ENCODE measurements around the gene MARCHF9. TPM values are rescaled to one million over a fixed set of nuclear protein-coding genes. Genes with fewer than 3 reads are reported as not detected.

MARCHF9 gene
- total RNA-seq, 1 experiment from 2014 or later, result 21.8 TPM

DNA sequence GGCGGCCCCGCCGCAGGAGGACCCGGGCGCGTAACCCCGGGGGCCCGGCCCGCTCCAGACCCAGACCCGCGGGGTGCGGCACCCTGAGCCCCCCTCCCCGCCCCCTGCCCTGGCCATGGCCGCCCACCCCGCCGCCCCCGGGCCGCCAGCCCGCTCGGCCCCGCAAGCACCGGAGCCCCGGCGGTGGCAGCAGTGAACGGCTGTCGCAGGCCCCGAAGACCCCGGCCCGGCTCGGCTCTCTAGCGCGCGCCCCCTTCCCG, 221 bp downstream of the MARCHF9 start:
- TF ChIP-seq FOSL1 (IDR thresholded peaks at IDR 0.05; ENCODE audit: low read depth) (no peak), YY1 (IDR thresholded peaks at IDR 0.05; ENCODE audit: extremely low read depth, insufficient replicate concordance, low read depth, low read length) (no peak), RAD21 (IDR thresholded peaks at IDR 0.05; ENCODE audit: low read depth) (no peak), SIN3A (IDR thresholded peaks at IDR 0.05; ENCODE audit: low read depth) (no peak), POLR2A (IDR thresholded peaks at IDR 0.05; ENCODE audit: borderline replicate concordance, extremely low read depth, insufficient read depth, insufficient read length) (no peak), ELF1 (IDR thresholded peaks at IDR 0.05; ENCODE audit: borderline replicate concordance, low read depth) (no peak), SRF (IDR thresholded peaks at IDR 0.05; ENCODE audit: low read depth) (no peak), CBX3 (IDR thresholded peaks at IDR 0.05; ENCODE audit: low read depth) (no peak), ZNF274 (IDR thresholded peaks at IDR 0.05; ENCODE audit: low read depth, low read length) (no peak), SP1 (IDR thresholded peaks at IDR 0.05; ENCODE audit: low read depth) (no peak), CEBPB (IDR thresholded peaks at IDR 0.05; ENCODE audit: low read depth) (no peak)
- TF ChIP-seq, protein P1, sequence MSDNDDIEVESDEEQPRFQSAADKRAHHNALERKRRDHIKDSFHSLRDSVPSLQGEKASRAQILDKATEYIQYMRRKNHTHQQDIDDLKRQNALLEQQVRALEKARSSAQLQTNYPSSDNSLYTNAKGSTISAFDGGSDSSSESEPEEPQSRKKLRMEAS (IDR thresholded peaks at IDR 0.05), result no peak
- TF ChIP-seq, protein P2, sequence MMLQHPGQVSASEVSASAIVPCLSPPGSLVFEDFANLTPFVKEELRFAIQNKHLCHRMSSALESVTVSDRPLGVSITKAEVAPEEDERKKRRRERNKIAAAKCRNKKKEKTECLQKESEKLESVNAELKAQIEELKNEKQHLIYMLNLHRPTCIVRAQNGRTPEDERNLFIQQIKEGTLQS (IDR thresholded peaks at IDR 0.05), result no peak
- TF ChIP-seq, protein P3, sequence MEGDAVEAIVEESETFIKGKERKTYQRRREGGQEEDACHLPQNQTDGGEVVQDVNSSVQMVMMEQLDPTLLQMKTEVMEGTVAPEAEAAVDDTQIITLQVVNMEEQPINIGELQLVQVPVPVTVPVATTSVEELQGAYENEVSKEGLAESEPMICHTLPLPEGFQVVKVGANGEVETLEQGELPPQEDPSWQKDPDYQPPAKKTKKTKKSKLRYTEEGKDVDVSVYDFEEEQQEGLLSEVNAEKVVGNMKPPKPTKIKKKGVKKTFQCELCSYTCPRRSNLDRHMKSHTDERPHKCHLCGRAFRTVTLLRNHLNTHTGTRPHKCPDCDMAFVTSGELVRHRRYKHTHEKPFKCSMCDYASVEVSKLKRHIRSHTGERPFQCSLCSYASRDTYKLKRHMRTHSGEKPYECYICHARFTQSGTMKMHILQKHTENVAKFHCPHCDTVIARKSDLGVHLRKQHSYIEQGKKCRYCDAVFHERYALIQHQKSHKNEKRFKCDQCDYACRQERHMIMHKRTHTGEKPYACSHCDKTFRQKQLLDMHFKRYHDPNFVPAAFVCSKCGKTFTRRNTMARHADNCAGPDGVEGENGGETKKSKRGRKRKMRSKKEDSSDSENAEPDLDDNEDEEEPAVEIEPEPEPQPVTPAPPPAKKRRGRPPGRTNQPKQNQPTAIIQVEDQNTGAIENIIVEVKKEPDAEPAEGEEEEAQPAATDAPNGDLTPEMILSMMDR (IDR thresholded peaks at IDR 0.05 in 2 of 3, conservative IDR thresholded peaks at IDR 0.05 in 1 of 3; ENCODE audit: borderline replicate concordance in 1 of 3, insufficient read depth in 1 of 3, low read depth in 2 of 3, low read length in 2 of 3), result no peak
- TF ChIP-seq, protein P4, sequence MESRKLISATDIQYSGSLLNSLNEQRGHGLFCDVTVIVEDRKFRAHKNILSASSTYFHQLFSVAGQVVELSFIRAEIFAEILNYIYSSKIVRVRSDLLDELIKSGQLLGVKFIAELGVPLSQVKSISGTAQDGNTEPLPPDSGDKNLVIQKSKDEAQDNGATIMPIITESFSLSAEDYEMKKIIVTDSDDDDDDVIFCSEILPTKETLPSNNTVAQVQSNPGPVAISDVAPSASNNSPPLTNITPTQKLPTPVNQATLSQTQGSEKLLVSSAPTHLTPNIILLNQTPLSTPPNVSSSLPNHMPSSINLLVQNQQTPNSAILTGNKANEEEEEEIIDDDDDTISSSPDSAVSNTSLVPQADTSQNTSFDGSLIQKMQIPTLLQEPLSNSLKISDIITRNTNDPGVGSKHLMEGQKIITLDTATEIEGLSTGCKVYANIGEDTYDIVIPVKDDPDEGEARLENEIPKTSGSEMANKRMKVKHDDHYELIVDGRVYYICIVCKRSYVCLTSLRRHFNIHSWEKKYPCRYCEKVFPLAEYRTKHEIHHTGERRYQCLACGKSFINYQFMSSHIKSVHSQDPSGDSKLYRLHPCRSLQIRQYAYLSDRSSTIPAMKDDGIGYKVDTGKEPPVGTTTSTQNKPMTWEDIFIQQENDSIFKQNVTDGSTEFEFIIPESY (IDR thresholded peaks at IDR 0.05; ENCODE audit: extremely low read depth, insufficient replicate concordance, low read length), result no peak
- POLR2A ChIA-PET, result no interaction called here
- no TSS peak for BruUV-seq (replicated peaks)

More for the DNA sequence above, 221 bp downstream of the MARCHF9 start:
- no peaks in the 10 kb centered on the region for H4K20me1 ChIP-seq (ENCODE audit: insufficient read depth)
- intact Hi-C loops (cut with micrococcal nuclease), result no loop called here
- H3K9ac ChIP-seq (ENCODE audit: low read length), result peak overlapping the region; percentile 48; the same call in 1 of the 2 replicates
- DNase-seq (ENCODE audit: low read depth, low spot score), result no peak
- H3K9me3 ChIP-seq (ENCODE audit: control insufficient read depth in 1 of 2, insufficient read depth in 1 of 2, low read depth in 1 of 2, low read length in 2 of 2), result no peaks in the 10 kb centered on the region
- no peaks in the 10 kb centered on the region for H3K9me2 ChIP-seq (ENCODE audit: insufficient read depth)
- H3K4me2 ChIP-seq (ENCODE audit: low read length), result peak overlapping the region; percentile 93
- H3K4me1 ChIP-seq (ENCODE audit: control insufficient read depth in 1 of 2, insufficient read depth in 2 of 2, low read length in 2 of 2), result peaks cover 20 to 46% of the 10 kb centered on the region in 2 experiments
- peaks cover 5 to 11% of the 10 kb centered on the region in 2 experiments; a peak in 2 of 4 replicates for H3K36me3 ChIP-seq (ENCODE audit: control insufficient read depth in 1 of 2, insufficient read depth in 2 of 2, low read length in 2 of 2)
- no peak overlapping the region for H2AFZ ChIP-seq (ENCODE audit: low read depth, low read length, poor library complexity, severe bottlenecking)
- peak overlapping the region; percentile 59 to 64 for H3K4me3 ChIP-seq (replicated peaks in 1 of 2; ENCODE audit: low read depth in 1 of 2, low read length in 2 of 2)
- RAD21 ChIA-PET (ENCODE audit: low non-redundant PET in 1 of 2, low total read pairs in 2 of 2, uncharacterized antibody in 2 of 2, unreplicated experiment in 2 of 2), result no interaction called here
- H3K27ac ChIP-seq (ENCODE audit: low read depth, low read length), result no peak overlapping the region; the same call in 1 of the 2 replicates
- peaks cover 21% of the 10 kb centered on the region for H3K79me2 ChIP-seq (ENCODE audit: insufficient read depth, low read length)
- CTCF ChIA-PET, result interaction anchor here (2.3 kb wide), 1 partner anchor 11 kb away, joined by 51 read pairs; the partner anchor contains the start of gene CYP27B1
- H3K27me3 ChIP-seq (ENCODE audit: insufficient read depth, low read length), result no peaks in the 10 kb centered on the region
- no peak for ATAC-seq

Data from HCT116 (cell line).